NCI-H2196 (cell line): ENCODE measurements around the gene HSH2D.
A peak's percentile ranks its signal among the peaks of the same experiment; 100 is the strongest.
"Not testable (repeated sequence)": the region's sequence is repeated elsewhere in the genome, so short reads cannot be mapped to it uniquely, and the experiment has no call there.

Experiments used
- DNase-seq: peaks from one replicate; lab custom pipeline; 2025; ENCODE audit not compliant: unreplicated experiment; lab: John Stamatoyannopoulos, UW

HSH2D gene

DNA sequence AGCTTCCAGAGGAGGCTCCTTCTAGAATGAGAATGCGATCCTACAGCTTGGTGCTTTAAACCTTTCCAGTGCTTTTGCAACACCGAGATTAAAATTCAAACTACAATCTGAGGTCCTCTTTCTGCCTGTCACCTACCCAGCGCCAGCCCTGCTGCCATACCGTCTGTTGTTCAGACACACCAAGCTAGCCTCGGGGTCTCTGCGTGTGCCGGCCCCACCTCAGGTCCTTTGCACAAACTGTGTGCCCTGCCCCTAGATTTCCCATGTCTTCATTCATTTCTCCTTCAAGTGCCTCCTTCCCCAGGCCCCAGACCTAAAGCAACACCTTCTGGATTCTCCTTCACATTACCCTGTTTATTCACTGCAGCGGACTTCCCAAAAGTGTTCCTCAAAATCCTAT, 11.1 kb downstream of the HSH2D start:
- DNase-seq: no peak

DNA sequence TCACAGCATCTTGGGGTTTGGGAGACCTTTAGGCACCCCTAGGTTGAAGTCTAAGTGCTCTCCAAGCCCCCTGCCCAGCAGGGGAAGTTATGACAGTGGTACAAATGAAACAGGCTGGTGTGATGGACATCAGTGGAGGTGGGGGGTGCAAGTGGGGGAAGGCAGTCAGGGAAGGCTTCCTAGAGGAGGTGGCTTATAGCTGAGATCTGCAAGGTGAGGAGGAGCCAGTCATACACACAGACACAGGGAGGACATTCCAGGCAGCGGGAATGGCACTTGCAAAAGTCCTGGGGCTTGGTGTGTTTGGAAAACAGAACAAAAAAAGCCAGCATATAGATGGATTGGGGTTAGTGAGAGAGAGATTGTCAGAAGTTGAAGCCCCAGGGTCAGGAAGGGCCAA, 11.6 kb downstream of the HSH2D start:
- no peak for DNase-seq

DNA sequence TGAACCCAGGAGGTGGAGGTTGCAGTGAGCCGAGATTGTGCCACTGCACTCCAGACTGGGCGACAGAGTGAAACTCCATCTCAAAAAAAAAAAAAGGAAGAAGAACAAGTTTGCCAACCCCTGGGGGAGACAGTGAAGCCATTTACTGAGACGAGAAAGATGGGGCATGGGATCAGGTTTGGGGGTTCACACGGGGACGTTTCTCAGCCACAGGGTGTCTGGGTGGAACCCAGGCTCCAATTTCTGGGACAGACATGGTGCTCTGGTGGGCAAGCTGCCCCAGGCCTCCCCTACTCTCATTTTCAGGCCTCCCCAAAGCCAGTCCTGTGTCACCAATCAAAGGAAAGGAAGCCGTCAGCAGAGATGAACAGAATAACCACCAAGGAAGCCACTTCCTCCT, 13.4 kb downstream of the HSH2D start:
- no peak for DNase-seq

DNA sequence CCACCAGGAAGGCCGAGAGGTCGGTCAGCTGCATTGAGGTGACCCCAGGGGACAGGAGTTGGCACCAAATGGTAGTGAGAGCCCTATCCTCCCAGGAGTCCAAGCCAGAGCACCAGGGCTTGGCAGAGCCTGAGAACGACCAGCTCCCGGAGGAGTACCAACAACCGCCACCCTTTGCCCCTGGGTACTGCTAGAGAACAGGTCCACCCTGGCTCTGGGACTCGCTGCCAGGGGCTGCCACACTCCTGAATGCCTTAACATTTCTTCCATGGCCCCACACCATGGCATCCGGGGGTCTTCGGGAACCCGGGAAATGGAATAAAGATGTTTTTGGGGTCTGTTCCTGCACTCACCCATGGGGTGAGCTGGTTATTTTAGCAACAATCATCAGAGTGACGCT, 14.1 kb downstream of the HSH2D start:
- DNase-seq: no peak

DNA sequence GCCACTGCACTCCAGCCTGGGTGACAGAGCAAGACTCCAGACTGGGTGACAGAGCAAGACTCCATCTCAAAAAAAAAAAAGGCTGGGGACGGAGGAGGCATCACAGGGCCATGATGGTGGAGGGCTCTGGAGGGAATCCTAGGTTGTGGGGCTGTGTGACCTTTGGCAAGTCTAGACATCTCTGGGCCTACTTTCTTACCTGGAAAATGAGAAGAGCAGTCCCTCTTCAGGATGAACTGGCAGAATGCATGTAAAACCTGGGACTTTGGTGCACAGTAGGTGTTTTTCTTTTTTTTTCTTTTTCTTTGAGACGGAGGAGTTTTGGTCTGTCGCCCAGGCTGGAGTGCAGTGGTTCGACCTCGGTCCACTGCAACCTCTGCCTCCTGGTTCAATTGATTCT, 16.2 kb downstream of the HSH2D start:
- no peak for DNase-seq

DNA sequence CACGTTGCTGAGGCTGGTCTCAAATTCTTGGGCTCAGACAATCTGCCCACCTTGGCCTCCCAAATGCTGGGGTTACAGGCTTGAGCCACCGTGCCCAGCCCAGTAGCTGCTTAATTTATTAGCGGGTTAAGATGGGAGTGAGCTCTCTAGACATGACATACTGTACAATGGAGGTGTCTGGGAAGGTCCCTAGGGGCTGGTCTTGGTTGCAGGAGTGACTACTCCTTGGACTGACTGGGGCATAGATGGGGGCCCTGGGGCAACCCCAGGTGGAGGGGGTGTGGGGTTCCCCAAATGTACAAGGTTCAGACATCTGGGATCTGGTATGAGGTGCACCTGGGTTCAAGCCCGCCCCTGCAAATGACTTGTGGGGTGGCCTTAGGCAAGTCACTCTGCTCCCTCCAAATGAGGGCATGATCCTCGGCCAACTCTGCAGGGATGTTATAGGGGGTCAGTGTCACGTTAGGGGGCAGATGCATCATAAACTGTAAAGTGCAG, 17.0 kb downstream of the HSH2D start:
- DNase-seq: no peak

DNA sequence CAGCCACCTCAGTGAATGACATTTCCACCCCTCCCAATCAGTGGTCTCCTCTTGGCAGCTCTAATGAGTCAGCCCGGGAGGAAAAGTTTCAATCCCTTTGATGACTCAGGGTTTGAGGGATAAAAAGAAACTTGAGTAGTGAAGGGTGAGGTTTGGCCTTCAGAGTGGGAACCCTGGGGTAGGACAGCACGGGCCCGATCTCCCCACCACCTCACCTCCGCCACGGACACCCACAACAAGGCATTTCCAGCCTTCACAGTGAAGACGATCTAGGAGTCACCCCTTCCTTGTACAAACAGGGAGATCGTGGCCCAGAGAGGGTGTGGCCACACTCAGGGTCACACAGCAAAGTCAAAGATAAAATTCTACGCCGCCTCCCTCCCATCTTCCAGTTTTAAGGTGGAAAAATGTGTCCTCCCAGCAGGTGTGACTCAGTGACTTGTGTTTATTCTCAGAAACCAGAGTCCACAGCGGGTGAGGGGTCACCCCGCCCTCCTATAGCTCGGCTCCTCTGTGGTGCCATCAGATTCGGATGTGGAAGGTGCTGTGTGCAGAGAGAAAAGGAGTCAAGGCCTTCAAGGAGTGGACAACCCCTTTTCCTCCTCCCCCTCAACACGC, 17.6 kb downstream of the HSH2D start:
- DNase-seq: no peak

DNA sequence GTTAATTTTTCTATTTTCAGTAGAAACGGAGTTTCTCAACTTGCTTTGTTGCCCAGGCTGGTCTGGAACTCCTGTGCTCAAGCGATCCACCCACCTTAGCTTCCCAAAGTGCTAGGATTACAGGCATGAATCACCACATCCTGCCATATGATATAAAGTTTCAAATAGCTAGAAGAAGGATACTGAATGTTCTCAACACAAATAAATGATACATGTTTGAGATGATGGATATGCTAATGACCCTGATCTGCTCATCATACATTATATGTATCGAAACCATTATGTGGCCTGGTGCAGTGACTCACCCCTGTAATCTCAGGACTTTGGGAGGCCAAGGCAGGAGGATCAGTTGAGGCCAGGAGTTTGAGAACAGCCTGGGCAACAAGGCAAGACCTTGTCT, 18.4 kb downstream of the HSH2D start:
- DNase-seq: no peak

DNA sequence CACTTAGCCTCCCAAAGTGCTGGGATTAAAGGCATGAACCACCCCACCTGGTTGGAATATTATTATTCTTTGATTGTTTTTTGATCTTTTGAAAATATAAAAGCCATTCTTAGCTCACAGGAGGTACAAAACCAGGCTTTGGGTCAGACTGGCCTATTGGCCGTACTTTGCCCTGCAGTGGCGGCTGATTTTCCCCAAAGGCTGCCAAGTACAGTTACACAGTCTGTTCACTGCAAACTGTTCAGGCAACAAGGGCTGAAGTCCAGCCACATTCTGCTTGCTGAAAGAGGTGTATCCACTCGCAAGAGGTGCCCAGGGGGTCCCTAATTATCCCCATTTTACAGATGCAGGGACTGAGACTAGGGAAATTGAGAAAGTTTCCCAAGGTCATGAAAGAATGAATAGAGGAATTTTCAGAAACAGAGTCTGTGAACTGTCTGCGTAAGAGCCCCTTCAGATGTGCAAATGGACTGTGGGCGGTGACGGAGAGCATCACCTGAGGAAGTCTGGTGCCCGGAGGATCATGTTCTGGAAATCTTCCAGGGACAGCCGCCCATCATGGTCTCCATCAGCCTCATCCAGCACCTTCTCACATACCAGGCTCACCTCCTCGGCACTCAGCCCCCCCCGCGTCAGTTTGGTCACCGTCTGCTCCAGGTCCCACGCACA, 20.9 kb downstream of the HSH2D start:
- DNase-seq: no peak

DNA sequence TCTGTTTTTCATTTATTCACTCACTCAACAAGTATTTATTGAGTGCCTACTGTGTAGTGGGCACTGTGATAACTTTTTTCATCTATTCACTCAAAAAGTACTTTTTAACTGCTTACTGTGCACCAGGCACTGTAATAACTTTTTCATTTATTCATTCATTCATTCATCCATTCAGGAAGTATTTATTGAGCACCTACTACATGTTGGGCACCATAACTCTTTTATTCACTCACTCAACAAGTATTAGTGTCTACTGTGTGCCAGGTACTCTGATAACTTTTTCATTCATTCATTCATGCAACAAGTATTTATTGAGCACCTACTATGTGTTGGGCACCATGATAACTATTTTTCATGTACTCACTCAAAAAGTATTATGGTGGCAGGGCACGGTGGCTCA, 22.9 kb downstream of the HSH2D start:
- no peak for DNase-seq

DNA sequence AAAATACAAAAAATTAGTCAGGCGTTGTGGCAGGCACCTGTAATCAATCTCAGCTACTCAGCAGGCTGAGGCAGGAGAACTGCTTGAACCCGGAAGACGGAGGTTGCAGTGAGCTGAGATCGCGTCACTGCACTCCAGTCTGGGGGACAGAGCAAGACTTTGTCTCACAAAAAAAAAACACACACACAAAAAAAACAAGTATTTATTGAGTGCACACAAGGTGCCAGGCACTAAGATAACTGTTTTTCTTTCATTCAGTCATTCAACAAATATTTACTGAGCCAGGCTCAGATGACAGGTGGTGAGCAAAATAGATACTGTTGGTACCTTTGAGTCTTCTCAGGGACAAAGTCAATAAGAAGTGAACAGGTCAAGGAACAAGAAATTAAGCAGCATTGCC, 23.6 kb downstream of the HSH2D start:
- DNase-seq: no peak

DNA sequence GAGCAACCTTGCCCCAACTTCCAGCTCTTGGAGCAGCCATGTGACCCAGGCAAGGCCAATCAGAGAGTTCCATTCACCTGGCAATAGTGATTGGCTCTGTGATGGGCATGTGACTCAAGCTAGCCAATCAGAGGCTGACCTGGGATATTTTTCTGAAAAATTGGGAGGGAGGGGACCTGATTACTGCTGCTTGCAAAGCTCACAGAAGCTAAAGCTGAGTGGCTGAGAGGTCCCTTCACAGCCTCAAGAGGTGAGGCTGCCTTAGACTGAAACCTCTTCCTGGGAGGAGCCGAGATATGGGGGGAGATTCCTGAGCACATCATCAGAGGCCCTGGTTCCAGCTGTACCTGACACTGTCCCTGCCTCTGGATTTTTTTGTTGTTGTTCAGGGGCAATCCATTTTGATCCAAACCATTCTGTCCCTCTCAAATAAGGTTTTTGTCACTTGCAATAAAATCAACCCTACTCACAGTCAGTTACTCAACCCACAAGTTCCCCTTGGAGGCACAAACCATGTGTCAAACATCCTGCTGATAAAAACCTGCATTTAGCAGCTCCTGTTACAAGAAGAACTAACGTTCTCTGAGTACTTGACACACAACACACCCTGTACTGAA, 25.1 kb downstream of the HSH2D start:
- DNase-seq: no peak

DNA sequence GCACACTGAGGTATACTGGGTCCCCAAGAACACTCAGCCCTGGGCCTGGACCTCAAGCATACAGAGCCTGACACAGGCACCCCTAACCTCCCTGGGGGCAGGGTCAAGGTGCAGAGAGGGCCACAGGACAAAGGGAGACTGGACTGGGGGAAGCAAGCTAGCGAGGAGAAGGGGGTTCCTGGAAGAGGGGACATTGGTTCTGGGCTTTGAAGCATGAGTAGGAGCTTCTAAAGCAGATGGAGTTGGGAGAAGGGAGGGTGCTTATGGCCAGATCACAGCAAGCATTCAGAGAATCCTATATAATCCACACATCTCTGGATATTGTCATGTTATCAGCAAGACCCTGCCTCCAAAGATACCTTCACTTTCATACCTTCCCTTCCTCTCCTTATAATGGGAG, 26.6 kb downstream of the HSH2D start:
- DNase-seq: no peak

DNA sequence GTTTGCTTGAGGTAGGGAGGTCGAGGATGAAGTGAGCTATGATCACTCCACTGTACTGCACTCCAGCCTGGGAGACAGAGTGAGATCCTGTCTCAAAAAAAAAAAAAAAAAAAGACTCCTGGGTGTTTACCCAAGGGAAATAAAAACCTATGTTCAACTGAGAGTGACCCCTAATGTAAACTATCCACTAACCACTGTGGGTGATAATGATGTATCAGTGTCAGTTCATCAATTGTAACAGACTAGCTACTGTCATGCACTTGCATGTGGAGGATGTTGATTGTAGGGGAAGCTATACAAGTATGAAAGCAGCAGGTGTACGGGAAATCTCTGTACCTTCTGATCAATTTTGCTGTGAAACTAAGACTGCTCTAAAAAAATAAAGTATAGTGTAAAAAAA, 32.5 kb downstream of the HSH2D start:
- no peak for DNase-seq

DNA sequence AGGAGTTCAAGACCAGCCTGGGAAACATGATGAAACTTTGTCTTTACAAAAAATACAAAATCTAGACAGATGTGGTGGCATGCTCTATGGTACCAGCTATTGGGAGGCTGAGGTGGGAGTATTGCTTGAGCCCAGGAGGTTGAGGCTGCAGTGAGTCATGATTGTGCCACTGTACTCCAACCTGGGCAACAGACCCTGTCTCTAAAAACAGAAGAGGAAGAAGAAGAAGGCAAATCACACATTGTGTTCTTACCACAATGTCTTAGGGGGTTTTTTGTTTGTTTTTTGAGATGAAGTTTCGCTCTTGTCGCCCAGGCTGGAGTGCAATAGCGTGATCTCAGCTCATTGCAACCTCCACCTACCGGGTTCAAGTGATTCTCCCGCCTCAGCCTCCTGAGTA, 35.4 kb downstream of the HSH2D start:
- not testable (repeated sequence) for DNase-seq

DNA sequence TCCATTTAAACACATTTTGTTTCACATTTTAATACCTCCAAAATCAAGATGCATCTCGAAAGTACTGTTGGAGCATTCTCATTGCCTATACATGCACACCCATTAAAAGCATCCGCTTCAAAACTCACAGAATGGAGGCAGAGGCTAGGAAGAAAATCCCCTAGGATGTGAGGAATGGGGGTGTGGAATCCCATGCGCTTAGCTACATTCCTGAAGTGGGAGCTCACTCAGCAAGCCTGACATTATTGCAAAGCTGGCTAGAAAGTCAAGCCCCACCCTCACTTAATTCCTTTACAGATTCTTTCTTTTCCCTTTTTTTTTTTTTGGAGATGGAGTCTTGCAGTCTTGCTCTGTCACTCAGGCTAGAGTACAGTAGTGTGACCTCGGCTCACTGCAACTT, 37.1 kb downstream of the HSH2D start:
- DNase-seq: no peak

DNA sequence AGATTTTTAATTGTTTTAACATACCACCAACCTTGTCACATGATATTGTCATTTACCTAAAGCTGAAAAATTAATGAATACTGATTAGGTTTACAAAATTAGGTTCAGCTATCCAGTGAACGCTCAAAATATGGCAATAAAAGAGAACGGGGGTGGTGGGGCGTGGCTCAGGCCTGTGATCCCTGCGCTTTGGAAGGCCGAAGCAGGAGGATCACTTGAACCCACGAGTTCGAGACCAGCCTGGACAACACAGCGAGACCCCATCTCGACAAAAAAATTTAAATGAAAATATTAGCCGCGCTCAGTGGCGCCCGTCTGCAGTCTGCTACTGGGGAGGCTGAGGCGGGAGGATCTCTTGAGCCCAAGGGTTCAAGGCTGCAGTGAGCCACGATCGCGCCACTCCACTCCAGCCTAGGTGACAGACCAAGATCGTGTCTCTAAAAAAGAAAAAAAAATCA, 41.2 kb downstream of the HSH2D start:
- DNase-seq: no peak

DNA sequence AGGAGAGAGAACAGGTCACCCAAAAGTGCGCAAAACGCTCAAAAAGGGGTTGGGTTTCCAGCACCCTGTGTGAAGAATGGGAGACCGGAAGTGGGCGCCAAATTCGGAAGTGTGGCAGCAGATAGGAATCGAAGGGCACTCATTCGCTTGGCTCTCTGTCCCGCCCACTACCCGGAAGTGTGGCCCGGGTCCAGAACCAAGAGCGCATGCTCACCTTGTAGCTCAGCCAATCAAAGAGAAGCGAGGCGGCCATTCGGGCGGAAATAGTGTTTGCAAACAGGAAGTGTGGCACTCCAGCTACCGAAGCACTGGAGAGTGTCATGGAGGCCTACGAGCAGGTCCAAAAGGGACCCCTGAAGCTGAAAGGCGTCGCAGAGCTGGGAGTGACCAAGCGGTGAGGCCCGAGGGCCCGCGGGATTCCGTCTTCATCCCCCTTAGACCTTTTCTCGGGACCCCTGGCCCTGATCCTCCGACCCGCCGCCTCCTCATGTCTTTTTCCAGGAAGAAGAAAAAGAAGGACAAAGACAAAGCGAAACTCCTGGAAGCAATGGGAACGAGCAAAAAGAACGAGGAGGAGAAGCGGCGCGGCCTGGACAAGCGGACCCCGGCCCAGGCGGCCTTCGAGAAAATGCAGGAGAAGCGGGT, 41.8 kb downstream of the HSH2D start, which contains the start of gene FAM32A:
TSS of gene FAM32A (plus strand) at position 288 of the 645 bp plus-strand sequence. CDS start at position 321, 33 bp downstream.
- DNase-seq: peak; percentile 97

DNA sequence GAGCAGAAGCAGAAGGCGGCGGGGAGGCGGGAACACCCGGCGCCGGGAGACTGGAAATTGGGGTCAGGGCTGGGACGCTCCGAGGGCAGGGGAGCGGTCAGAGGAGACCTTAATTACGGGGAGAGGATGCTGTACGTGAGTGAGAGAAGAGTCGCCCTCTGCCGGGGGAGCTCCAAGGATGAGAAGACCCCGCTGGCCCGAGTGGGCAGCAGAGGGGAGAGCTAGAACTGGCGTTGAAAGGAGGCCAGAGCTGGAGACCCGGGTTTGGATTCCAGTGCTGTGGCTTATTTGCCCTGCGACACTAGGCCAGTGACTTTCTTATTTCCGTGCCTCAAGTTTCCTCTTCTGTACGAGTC, 42.3 kb downstream of the HSH2D start:
- DNase-seq: peak; percentile 10

DNA sequence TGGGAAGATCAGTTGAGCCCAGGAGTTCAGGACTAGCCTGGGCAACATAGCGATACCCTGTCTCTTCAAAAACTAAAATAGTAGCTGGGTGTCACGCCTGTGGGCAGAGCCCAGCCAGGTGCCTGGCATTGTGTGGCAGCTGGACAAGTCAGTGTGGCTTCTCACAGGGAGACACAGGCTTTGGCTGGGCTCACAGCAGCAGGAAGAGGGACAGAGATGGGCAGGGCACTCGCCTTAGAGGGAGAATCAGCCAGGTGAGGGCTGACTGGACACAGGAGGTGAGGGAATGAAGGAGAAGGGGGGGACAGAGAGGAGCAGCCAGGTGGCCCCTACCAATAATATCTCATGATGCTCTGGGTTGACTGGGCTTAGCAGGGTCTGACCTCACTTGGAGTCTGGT, 45.0 kb downstream of the HSH2D start:
- no peak for DNase-seq

DNA sequence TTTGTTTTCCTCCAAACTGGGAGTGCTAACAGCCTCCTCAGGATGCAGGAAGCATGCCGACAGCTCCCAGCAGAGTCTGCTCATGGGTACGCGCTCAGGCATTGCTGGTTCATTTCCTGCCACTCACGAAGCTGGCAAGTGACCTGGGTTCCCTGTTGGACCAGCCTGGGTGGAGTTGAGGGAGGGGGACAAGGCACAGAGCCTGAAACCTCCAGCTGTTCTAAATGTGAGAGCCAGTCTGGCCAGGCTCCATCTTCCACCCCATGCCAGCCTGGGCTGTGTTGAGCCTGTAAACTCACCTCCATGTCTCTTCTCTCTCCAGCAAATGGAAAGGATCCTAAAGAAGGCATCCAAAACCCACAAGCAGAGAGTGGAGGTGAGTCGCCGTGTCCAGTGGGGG, 46.7 kb downstream of the HSH2D start:
- DNase-seq: no peak

DNA sequence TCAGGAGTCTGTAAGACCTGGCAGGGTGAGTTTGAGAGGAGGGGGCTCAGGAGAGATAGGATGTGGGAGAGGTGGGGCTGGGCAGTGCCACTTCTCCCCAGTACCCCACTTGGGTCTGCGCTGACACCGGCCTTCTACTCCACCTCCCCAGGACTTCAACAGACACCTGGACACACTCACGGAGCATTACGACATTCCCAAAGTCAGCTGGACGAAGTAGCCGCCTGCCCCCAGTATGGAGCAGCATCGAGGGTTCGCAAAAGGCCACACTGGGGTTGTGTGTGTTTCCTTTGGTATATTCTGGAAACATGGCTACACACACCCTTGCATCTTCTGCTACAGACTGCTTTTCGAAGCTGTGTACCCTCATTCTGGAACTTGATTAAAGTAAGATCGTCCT, 47.3 kb downstream of the HSH2D start:
- no peak for DNase-seq
